ENCODE measurements around the gene PTPN14.

The PTPN14 gene

GRCh38 chr1:214520544-214521165 is 30.7 kb downstream of the PTPN14 start (continued):
- peak; percentile 91 for TF ChIP-seq TSHZ1 (tag by site-specific recombination; IDR thresholded peaks at IDR 0.05; ENCODE audit: borderline replicate concordance)
- TF ChIP-seq ZNF600 (tag by site-specific recombination; IDR thresholded peaks at IDR 0.05) = peak; percentile 45; the same call in 1 of the 2 replicates
- TF ChIP-seq ZNF169 (tag by site-specific recombination; IDR thresholded peaks at IDR 0.05) = no peak
- no peak for TF ChIP-seq ZNF211 (tag by site-specific recombination; IDR thresholded peaks at IDR 0.05; ENCODE audit: low read depth)
- TF ChIP-seq BCL11B (tag by site-specific recombination; IDR thresholded peaks at IDR 0.05; ENCODE audit: low read depth) = peak; percentile 58; the same call in 1 of the 2 replicates
- TF ChIP-seq, protein P1, sequence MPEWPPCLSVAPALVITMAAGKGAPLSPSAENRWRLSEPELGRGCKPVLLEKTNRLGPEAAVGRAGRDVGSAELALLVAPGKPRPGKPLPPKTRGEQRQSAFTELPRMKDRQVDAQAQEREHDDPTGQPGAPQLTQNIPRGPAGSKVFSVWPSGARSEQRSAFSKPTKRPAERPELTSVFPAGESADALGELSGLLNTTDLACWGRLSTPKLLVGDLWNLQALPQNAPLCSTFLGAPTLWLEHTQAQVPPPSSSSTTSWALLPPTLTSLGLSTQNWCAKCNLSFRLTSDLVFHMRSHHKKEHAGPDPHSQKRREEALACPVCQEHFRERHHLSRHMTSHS (tag by site-specific recombination; IDR thresholded peaks at IDR 0.05) = peak; percentile 99
- TF ChIP-seq, protein P2, sequence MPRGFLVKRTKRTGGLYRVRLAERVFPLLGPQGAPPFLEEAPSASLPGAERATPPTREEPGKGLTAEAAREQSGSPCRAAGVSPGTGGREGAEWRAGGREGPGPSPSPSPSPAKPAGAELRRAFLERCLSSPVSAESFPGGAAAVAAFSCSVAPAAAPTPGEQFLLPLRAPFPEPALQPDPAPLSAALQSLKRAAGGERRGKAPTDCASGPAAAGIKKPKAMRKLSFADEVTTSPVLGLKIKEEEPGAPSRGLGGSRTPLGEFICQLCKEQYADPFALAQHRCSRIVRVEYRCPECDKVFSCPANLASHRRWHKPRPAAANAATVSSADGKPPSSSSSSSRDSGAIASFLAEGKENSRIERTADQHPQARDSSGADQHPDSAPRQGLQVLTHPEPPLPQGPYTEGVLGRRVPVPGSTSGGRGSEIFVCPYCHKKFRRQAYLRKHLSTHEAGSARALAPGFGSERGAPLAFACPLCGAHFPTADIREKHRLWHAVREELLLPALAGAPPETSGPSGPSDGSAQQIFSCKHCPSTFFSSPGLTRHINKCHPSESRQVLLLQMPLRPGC (tag by site-specific recombination; IDR thresholded peaks at IDR 0.05) = 0 out of 2 replicates have a peak, but pooled peaks have one; percentile 54
- TF ChIP-seq BCL11A (tag by site-specific recombination; IDR thresholded peaks at IDR 0.05; ENCODE audit: low read depth) = peak; percentile 32; the same call in 1 of the 2 replicates
- TF ChIP-seq ZNF677 (tag by site-specific recombination; IDR thresholded peaks at IDR 0.05) = no peak
- TF ChIP-seq ZNF366 (tag by site-specific recombination; conservative IDR thresholded peaks at IDR 0.05) = no peak
- TF ChIP-seq RBAK (tag by site-specific recombination; IDR thresholded peaks at IDR 0.05) = no peak
- peak; percentile 73; the same call in 1 of the 2 replicates for TF ChIP-seq ZNF121 (tag by site-specific recombination; IDR thresholded peaks at IDR 0.05)
- TF ChIP-seq YY1 (tag by site-specific recombination; IDR thresholded peaks at IDR 0.05) = peak; percentile 70
- no peak for TF ChIP-seq AEBP2 (tag by site-specific recombination; IDR thresholded peaks at IDR 0.05; ENCODE audit: borderline replicate concordance)
- peak; percentile 98 for TF ChIP-seq ZIC2 (tag by site-specific recombination; IDR thresholded peaks at IDR 0.05)
- TF ChIP-seq, protein P3, sequence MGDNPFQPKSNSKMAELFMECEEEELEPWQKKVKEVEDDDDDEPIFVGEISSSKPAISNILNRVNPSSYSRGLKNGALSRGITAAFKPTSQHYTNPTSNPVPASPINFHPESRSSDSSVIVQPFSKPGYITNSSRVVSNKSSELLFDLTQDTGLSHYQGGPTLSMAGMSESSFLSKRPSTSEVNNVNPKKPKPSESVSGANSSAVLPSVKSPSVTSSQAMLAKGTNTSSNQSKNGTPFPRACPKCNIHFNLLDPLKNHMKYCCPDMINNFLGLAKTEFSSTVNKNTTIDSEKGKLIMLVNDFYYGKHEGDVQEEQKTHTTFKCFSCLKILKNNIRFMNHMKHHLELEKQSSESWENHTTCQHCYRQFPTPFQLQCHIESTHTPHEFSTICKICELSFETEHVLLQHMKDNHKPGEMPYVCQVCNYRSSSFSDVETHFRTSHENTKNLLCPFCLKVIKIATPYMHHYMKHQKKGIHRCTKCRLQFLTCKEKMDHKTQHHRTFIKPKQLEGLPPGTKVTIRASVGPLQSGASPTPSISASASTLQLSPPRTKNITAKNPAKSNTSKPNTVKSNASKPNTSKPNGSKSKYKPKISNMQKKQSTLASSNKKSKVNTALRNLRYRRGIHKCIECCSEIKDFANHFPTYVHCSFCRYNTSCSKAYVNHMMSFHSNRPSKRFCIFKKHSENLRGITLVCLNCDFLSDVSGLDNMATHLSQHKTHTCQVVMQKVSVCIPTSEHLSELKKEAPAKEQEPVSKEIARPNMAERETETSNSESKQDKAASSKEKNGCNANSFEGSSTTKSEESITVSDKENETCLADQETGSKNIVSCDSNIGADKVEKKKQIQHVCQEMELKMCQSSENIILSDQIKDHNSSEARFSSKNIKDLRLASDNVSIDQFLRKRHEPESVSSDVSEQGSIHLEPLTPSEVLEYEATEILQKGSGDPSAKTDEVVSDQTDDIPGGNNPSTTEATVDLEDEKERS (tag by site-specific recombination; IDR thresholded peaks at IDR 0.05) = no peak
- no peak for TF ChIP-seq ZNF239 (tag by site-specific recombination; IDR thresholded peaks at IDR 0.05)
- TF ChIP-seq ZNF221 (tag by site-specific recombination; IDR thresholded peaks at IDR 0.05; ENCODE audit: borderline replicate concordance) = peak; percentile 36; the same call in 1 of the 2 replicates
- TF ChIP-seq KLF10 (tag by site-specific recombination; IDR thresholded peaks at IDR 0.05) = peak; percentile 87
- TF ChIP-seq ZNF692 (tag by site-specific recombination; IDR thresholded peaks at IDR 0.05) = peak; percentile 60
- TF ChIP-seq PRDM1 (tag by site-specific recombination; IDR thresholded peaks at IDR 0.05) = no peak
- 0 out of 2 replicates have a peak, but pooled peaks have one; percentile 27 for TF ChIP-seq ZSCAN16 (tag by site-specific recombination; IDR thresholded peaks at IDR 0.05)
- peak; percentile 35; the same call in 1 of the 2 replicates for TF ChIP-seq ZNF341 (tag by site-specific recombination; IDR thresholded peaks at IDR 0.05; ENCODE audit: low read depth)
- no peak for TF ChIP-seq ZNF132 (tag by site-specific recombination; IDR thresholded peaks at IDR 0.05; ENCODE audit: borderline replicate concordance)
- TF ChIP-seq ZNF24 (tag by site-specific recombination; IDR thresholded peaks at IDR 0.05) = peak; percentile 95
- TF ChIP-seq GLIS2 (tag by site-specific recombination; IDR thresholded peaks at IDR 0.05) = no peak
- no peak for TF ChIP-seq ZFP41 (tag by site-specific recombination; IDR thresholded peaks at IDR 0.05; ENCODE audit: borderline replicate concordance)
- no peak for TF ChIP-seq ZNF501 (tag by site-specific recombination; IDR thresholded peaks at IDR 0.05)

All from HEK293 (cell line).